NCI-H226 (cell line): ENCODE results near the gene TXK.

Experiments used
- DNase-seq: peaks from one replicate; pipeline ENCODE4 v3.0.0-alpha.2; 2015

The TXK gene

DNA sequence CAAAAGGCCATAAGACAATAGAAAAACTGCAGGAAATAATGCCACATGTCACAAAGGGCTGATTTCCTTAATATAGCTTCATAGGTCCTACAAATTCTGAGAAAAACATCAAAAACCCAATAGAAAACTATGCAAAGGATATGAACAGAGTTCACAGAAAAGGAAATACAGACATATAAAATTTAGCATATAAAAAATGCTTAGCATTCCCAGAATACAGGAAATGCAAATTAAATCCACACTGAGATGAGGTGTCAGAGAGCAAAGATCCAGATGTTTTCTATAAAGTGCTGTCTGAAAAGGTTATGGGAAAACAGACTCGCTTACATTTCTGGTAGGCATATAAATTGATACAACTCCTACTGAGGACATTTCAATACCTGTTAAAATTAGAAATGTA, 33.8 kb downstream of the TXK start:
- DNase-seq: no peak

DNA sequence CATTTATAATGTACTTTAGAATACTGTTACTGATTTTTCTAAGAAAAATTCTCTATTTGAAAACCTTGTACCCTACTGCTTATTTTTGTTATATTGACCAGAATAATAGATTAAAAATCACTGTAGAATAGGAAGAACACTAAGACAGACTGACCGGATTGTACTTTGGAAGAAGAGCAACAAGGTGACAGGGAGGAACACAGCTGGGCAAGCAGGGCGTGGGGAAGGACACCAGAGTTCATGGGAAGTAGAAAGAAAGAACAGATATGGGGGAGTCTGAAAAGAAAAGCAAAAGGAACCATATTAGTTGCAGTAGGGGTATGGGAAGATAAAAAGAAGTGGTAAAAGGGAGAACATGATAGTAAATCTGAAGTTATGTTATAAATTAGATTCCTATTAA, 38.6 kb downstream of the TXK start:
- no peak for DNase-seq

DNA sequence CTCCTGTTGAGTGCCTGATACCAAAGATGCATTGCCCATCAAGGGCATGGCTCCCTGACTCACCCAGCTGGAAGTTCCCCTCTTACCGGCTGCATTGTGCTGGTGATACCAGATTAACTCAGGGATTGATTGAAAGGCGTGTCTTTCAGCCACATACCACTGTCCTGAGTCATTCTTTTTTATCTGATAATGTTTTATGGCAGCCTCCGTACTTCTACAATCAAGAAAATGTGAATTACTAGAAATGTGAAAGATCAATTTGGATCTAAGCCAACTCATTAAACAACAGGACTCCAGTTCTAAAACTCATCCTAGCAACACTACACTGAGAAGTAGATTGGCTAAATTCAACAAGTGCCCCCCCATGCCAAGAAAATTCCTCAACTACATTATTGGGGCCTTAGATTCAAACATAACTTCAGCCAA, 40.0 kb downstream of the TXK start:
- peak; percentile 86 for DNase-seq

DNA sequence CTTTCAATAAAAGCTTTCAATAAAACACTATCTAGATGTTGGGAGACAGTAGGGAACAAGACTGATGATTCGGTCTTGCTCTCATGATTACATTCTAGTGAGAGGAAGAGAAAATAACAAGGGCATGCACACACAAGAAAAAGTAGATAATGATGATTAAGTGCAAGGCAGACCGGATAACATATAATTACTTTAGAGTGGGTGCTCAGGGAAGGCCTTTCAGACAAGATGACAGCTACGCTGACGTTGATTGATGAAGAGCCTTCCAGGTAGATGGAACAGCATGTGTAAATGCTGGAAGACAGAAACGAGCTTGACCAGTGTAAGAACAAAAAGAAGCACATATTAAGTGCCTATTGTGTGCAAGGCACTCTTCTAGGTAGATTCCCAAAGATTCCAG, 43.4 kb downstream of the TXK start:
- no peak for DNase-seq

DNA sequence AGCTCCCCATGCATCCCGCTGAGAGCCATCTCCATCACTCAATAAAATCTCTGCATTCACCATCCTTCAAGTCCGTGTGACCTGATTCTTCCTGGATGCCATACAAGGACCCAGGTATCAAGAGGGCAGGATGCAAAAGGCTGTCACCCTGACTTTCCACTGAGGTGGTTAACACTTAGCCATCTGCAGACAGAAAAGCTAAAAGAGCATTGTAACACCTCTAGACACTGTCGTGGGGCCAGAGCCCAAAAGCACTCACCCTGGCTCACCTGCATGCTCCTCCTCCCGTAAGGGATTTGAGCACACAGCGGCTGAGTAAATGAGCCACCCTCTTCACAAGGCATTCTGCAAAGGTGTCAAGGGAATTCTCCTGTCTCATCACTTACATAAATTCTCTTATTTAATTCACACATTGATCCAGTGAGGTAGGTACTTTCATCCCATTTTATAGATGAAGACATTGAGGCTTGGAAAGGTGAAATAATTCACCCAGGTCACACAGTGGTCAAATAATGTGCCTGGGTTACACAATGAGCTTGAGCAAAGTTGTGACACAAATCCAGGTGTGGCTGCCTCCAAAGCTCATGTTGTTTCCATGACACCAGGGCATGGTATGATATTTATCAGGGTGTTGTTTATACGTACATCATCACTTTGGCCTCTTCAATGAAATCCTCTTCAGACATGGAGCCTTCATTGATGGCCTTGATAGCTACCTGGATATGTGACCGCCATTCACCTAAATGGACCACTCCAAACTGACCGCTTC, 48.0 kb downstream of the TXK start:
- DNase-seq: no peak

DNA sequence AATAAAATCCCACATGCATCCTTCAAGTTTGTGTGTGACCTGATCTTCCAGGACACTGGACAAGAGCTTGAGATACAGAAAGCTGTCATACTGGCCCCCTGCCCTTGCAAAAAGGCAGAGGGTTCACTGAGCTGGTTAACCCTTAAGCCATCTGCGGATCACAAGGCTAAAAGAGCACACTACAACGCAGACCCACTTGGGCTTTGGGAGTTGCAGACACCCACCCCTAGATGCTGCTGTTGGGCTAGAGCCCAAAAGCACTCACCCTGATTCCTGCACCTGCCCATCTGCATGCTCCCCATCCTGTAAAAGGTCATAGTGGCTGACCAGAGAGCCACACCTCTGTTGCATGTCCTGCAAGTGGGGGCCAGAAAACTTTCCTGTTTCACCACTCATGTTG, 51.1 kb downstream of the TXK start:
- DNase-seq: no peak

DNA sequence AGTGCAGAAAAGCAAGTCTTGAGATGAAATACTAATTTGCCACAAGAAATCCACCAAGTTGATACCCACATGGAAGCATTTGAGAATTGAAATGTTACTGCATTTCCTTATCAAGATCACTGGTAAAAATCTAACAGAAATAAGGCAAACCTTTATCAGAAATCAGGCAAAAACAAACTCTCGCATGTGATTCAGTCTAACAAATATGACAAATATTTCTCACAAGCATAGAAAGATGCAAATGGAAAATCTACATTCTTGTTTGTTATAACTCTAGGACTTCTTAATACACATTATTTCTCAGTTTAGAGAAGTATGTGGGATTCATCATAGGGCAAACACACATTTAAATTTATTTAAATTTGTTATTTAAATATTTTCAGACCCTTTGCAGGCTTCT, 52.9 kb downstream of the TXK start:
- no peak for DNase-seq

DNA sequence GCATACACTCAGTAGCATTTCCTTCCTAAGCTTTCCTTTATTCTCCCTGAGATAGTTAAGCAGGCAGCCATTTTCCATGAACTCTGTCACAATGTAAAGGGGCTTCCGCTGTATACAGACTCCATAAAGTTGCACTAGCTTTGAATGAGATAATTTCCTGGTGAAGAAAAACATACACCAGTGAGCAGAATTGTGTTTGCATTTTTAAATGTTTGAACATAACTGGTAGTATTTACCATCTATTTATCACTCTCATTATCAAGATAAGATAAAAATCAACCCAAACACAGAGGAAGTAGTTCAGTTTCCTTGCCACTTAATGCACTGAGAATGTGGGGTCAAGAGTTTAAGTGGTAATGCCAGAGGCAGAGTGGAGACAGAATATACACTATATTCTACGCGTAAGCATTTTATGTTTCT, 54.1 kb downstream of the TXK start:
- DNase-seq: peak; percentile 34

DNA sequence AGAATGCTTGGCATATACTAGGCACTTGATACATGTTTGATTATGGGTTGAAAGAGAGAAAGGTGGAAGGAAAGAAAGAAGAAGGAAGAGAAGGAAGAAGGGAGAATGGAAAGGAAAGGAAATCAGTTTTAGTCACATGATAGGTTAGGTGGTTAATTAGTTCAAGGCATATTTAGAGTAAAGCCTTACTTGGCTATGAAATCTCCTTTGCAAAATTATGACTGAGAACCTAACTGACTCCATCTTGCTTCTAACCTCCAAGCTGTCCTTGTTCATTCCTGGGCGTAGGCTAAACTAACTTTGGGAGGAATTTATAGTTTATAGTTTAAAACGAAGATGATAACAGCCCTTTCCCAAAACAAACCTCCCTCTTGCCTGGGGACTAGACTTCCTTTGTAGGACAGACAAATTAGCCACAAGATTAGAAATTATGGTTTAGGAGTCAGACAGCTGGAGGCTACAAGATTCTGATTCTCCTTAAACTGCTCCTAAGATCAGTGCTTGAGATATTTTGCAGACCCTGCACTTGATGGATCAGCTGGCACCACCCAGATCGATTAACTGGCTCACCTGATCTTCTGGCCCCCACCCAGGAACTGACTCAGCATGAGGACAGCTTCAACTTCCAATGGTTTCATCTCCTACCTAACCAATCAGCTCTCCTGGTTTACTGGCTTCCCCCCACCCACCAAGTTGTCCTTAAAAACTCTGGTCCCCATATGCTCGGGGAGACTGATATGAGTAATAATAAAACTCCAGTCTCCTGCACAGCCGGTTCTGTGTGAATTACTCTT, 55.0 kb downstream of the TXK start:
- DNase-seq: no peak

DNA sequence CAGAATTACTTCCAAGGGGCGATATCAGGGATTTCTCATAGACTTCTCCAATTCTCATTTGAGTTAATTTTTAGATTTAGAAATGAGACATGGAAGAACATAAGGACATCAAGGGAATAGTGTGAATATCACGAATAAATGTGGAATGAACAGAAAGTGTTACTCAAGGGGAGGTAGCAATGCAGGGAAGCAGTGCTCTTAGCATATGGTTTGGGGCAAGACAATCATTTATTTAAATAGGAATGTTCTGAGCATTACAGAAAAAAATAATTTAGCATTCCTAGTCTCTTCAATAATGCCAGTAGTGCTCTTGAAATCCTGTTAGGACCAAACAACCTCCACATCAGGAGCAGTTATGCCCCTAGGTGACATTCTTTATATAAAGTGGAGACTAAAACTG, 55.6 kb downstream of the TXK start:
- no peak for DNase-seq

DNA sequence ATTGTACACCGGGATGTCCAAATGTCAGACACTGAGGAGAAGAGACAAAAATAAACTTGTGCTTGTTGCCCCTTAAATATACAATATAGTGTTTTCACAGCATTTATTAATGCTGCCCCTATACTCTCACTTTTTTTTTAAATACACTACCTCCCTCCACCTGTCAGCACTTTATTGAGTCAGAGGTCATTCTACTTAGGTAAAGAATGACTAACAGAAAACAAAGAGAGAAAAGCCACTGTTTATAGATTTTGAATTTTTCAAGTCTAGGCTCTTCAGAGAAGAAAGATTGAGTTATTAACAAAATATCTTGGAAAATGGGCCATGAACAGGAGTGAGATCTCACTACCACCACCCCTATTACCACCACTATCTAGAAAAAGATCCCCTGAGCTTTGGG, 59.4 kb downstream of the TXK start:
- DNase-seq: no peak

DNA sequence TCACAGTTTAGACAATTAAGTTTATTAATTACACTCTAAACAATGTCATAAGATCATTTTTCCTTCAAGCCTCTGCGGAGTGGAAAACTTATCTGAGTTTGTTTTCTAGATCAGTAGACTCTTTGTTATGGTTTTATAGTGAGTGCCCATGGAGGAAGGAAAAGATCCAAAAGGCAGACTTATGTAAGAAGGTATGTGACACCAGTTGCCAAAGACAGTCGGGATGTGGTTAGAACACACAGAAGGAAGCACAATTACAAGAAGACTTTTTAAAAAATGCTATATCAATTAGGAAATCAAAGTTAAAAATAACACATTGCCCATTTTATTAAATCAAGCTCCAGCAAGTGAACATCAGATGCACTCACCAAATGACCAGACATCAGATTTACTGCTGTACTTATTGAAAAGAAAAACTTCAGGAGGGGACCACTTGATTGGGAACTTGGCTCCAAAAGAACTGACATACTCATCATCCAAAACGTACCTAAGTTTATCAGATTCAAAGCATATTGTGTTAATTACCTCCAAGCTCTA, 60.4 kb downstream of the TXK start:
- DNase-seq: no peak

DNA sequence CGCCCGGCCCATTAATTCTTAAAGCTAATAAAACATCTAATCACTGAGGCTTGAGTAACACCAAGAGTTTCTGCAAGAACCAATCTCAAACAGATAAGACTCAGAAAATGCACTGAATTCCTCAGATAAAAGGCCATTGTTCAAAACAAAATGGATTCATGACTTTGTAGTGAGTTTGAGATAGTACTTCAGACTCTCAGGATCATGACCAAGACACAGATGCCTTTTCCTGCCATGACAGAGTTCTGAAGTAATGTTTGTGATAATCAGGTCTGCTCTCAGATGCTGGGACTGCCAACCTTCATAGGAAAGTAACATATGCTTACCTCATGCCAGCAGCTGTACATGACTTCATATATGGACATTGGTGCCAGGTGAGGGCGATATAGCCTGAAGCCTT, 62.9 kb downstream of the TXK start:
- peak; percentile 73 for DNase-seq

DNA sequence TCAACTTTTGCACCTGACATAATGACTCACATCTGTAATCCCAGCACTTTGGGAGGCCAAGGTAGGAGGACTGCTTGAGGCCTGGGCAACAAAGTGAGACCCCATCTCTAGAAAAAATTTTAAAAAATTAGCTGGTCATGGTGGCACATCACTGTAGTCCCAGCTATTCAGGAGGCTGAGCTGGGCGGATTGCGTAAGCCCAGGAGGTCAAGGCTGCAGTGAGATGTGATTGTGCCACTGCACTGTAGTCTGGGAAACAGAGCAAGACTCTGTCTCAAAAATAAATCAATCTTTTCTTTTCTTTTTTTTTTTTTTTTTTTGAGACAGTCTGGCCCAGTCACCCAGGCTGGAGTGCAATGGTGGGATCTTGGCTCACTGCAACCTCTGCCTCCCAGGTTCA, 65.0 kb downstream of the TXK start:
- DNase-seq: no peak

DNA sequence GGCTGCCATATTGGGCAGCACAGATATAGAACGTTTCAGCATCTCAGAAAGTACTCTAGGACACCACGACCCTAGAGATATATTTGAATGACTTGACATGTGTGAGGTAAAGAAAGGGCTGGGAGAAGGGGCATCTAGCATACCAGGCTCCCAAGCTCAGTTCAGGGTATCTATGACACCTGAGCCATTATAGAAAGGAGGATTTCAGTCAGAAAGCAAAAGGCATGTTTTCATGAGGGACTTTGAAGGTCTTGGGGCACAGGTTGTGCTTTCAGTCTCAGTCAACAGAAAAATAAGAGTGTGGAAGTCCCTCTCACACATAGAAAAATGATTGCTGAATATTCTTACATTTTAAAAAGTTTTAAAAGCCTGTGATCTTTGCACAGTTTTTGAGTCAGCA, 65.9 kb downstream of the TXK start:
- no peak for DNase-seq

DNA sequence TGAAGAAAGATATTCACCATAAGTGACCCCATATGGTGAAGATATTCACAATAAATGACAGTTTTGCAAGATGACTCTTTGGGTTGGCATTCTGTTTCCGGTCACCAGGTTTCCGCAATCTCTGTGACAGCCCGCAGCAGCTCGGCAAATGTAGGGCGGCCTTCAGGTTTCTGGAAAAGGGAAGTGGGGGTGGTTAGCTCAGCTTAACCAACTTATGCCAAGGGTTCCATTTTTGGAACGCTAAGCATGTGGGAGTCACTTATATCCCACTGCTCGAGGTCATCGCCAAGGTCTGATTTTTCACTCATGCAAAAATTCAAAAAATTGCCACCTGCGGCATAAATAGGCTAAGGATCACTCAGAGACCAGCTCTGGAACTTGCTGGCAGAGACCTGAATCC, 66.5 kb downstream of the TXK start:
- no peak for DNase-seq

DNA sequence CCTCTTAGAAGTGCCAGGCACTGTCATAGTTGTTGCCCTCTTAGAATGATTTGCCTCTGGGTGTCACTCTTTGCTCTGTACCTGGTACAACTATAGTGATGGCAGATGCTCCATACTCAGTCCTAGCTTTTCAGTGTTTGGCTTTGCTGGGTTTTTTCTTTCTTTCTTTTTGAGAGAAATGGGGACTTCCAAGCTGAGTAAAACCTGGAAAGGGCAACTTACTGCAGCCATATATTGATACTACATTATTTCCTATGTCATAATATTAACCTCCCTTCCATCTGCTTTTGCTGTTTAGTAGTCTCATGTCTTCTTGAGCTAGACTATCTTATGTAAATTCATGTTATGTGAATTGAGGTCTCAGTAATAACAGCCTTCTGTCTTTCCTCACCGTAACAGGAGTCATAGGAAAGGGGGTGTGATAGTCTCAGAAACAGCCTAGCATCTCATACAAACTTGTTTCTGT, 68.4 kb downstream of the TXK start:
- DNase-seq: no peak

DNA sequence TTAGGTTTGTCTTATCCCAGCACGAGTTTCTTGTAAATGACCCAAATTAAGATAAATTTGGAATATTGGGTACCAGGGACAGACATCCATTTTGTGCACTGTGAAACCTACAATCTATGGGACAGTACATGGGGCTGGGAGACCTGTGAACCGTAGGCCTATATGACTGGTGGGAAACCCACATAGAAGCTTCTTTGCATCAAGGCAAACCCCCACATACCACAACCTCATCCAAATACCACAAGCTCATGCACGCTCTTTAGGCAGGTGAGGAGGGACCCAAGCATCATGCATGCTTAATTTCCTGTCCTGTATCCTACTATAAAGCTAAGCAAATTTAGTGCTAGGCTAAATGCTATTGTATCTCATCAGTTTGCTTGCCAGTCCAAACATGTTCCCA, 69.7 kb downstream of the TXK start:
- DNase-seq: no peak

DNA sequence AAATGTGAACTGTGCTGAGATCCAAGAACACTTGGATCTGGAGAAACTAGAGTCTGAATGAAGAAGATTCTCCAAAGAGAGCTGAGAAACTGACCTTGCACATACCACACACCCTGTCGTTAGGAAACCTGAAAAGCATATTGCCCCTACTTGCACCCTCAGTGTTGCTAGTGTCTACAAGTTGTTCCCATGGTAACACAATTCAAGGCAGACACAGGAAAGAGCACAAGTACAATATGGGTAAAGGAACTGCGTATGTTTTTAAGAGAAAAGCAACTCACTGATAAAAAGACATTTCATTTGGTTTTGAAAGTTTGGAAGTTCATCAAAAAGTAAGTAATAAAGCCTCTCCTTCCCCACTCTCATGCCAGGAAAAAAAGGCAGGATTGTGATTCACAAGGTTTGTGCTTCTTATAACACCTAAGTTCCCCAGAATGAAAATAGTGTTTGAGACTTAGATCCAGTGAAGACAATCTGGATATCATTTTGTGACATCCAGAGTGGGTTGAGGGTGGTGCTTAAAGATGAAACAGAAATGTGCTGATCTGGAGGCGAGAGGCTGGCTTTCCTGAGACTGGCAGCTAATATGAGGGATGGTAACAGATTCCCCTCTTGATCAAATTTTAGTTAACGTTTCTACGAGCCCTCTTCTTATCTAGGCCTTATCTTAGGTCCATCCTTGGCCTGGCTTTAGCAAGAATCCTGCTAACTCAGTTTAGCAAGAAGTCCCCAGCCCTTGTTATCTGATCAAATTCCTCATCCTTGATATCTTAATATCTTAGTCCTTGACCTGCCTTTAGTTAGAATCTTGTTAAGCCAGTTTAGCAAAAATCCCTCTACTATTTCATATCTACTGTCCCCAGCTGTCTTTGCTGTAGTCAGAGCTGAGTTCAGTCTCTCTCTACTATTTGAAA, 75.2 kb downstream of the TXK start:
- no peak for DNase-seq

DNA sequence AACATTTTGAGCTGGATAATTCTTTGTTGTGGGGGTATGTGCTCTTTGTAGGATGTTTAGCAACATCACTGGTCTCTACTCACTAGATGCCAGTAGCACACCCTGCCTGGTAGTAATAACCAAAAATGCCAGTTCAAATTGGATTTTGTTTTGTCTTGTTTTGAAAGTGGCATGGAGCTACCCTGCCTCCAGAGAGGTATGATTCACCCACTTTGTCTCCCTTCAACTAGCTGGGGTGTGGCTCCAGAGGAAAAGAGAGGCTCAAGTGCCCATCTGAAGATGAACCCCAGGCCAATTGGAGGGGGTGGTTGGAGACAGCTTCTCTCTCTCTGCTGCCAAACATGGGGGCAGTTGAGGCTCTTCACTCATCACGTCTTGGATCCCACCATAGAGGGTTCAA, 83.0 kb downstream of the TXK start:
- peak; percentile 15 for DNase-seq

DNA sequence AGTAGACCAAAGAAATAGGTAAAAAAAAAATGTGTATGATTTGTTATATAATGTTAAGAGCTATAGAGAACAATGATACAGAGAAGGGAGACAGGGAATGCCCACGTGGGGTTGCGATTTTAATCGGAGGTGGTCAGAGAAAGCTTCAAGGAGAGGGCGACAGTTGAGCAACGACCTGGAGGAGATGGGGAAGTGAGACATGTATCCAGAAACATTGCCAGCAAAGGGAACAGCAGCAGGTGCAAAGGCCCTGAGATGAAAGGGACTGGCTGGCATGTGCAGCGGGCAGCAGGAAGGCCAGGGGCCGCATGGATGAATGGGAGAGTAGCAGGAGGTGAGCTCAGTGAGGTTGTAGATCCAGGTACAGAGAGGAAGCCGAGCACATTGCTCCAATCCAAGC, 84.6 kb downstream of the TXK start:
- no peak for DNase-seq

DNA sequence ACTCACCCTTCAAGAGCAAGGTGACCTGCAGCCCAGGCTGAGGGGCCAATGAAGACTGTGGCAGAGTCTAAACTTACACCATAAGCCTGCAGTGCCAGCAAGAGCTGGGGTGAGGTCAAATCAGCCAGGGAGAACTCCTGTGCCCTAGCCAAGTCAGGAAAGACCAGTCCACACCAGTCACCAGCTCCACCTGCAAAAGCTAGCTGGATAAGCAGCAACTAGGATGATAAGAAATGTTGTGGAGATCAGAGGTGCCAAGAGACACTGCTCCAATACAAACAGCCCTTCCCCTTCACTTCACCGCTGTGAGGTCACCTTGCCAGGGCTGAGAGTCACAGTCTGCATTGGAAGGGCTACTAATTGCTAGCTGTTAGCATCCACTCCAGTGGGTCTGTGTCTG, 86.2 kb downstream of the TXK start:
- peak; percentile 16 for DNase-seq

DNA sequence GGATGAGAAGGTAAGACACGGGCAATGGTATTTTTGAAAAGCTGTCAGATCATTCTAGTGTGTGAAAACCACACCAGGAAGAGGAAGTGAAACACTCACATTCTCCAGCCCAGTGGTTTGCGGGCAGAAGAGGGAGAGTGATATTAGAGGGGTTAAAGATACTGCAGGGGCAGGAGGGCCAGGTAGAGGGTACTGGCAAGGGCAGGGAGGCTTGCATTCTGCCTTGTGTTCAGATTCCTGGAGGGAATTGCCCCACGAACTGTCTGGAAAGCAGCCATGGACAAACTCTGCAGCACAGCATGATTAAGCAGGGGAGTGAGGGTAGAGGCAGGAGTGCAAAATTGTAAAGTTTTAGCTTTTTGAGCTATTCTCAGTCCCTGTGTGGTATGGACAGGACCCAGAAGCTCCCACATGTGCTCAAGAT, 86.6 kb downstream of the TXK start:
- DNase-seq: peak; percentile 28
